Uterus (tissue), 2 donors: Measurements from ENCODE around the gene RAD51B.

ENCODE experiments used
- POLR2A ChIP-seq, 2 donors: fragments of 450-650 bp; IDR thresholded peaks; one replicate each; pipeline ENCODE4 v1.6.1; 2016; ENCODE audit warnings: antibody characterized with exemption in 2 of 2, mild to moderate bottlenecking in 1 of 2, moderate library complexity in 1 of 2
- TF ChIP-seq, protein P1 (sequence below), 4 experiments: fragments of 200-600 bp in 2 of 4; fragments of 450-650 bp in 2 of 4; sonication (generic) in 2 of 4; IDR thresholded peaks; one replicate each; pipeline ENCODE4 v1.5.1; 2016 to 2019; ENCODE audit warnings: antibody characterized with exemption in 4 of 4, mild to moderate bottlenecking in 2 of 4, moderate library complexity in 1 of 4

DNA sequence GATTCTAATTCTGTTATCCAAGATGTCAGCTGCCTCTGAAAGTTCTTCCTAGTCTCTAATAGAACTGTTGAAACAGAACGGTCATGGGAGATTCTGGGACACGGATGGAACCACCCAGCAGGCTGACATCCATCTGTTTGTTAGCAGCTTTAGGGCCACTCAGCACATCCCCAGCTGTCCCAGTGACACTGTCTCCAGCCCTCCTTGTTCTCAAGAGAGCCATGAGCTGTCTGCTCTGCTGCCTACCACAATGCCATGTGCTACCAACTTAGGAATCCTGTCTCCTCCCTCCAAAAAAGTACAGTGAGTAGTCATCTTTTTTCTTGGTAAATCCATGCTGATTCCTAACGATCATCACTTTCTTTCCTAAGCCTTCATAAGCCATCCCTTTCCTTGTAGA is 842.8 kb downstream of the RAD51B start:
- TF ChIP-seq, protein P1, sequence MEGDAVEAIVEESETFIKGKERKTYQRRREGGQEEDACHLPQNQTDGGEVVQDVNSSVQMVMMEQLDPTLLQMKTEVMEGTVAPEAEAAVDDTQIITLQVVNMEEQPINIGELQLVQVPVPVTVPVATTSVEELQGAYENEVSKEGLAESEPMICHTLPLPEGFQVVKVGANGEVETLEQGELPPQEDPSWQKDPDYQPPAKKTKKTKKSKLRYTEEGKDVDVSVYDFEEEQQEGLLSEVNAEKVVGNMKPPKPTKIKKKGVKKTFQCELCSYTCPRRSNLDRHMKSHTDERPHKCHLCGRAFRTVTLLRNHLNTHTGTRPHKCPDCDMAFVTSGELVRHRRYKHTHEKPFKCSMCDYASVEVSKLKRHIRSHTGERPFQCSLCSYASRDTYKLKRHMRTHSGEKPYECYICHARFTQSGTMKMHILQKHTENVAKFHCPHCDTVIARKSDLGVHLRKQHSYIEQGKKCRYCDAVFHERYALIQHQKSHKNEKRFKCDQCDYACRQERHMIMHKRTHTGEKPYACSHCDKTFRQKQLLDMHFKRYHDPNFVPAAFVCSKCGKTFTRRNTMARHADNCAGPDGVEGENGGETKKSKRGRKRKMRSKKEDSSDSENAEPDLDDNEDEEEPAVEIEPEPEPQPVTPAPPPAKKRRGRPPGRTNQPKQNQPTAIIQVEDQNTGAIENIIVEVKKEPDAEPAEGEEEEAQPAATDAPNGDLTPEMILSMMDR (IDR thresholded peaks at IDR 0.05), result no peak
- no peak for TF ChIP-seq POLR2A (IDR thresholded peaks at IDR 0.05)
